Retina (tissue), 1 donor: ENCODE measurements around the gene CAPN3.
"Not testable (repeated sequence)": the region's sequence is repeated elsewhere in the genome, so short reads cannot be mapped to it uniquely, and the experiment has no call there.

Source experiments
- DNase-seq: peaks from one replicate; pipeline ENCODE4 v3.0.0-alpha.2; 2016

Gene CAPN3

DNA sequence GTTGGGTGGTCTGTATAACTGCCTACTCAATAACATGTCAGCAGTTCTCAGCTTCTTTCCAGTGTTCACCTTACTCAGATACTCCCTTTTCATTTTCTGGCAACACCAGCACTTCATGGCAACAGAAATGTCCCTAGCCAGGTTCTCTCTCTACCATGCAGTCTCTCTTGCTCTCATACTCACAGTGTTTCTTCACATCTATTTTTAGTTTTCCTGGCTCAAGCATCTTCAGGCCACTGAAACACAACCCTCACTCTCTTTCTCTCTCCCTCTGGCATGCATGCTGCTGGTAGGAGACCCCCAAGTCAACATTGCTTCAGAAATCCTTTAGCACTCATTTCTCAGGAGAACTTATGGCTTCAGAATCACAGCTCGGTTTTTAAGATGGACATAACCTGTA is at the start of gene CAPN3:
TSS of gene CAPN3 (plus strand) at position 253 of the 400 bp plus-strand sequence. CDS start 305 bp downstream, outside the sequence.
- no peak for DNase-seq

DNA sequence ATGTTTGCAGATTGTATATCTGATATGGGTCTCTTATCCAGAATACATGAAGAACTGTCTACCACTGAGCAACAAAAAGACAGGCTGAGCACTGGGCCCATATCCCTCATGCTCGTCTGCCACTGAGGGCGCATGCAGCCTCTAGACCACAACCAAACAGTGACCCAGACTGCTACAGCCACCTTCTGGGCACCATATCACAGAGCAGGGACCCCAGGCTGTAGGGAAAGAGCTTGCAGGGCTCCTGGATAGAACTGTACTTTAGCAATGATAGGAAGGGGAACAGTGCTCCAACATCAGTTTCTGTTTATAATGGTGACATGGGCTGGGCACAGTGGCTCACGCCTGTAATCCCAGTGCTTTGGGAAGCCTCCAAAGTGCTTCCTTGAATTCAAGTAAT is 45.8 kb upstream of the CAPN3 start:
- no peak for DNase-seq

GRCh38 chr15:42314818-42315217 is 44.5 kb upstream of the CAPN3 start:
- no peak for DNase-seq

- no peak for DNase-seq
Measured at GRCh38 chr15:42315521-42315920, 43.8 kb upstream of the CAPN3 start.

GRCh38 chr15:42316282-42316805 is 43.0 kb upstream of the CAPN3 start:
- not testable (repeated sequence) for DNase-seq

- no peak for DNase-seq
Measured at GRCh38 chr15:42319206-42319605, 40.1 kb upstream of the CAPN3 start.

- DNase-seq: no peak
Measured at GRCh38 chr15:42324308-42324707, 35.0 kb upstream of the CAPN3 start.

DNA sequence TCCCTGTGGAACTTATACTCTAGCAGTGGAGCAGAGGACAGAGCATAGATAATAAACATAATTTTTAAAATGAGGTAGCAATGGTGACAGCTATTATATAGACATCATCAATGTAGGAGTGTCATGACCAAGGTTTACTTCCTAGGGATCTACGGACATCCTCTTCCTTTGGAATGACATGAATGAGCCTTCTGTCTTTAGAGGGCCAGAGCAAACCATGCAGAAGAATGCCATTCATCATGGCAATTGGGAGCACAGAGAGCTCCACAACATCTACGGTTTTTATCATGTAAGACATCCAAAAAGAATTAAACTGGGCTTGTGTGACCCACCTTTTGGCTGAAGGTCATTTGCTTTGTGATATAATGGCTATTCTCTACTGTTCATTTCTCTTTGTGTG is 30.1 kb upstream of the CAPN3 start:
- peak; percentile 12 for DNase-seq

DNA sequence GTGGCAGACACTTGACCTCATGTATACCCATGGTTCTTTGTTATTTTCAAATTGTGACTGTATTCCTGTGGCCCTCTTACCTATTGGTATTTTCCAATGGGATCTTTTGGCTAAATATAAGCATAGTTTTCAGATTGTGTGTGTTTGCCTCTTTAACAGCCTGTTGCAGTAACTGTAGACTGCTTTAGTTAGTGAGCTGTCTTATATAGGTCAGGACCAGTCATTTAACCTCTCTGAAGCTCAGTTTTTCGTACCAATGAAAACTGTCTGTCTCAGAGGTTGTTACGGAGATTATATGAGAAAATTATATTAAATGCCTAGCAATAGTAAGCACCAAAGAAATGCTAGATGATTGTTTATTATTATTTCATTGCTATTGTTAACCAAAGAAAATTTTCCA is 29.3 kb upstream of the CAPN3 start:
- no peak for DNase-seq

GRCh38 chr15:42331235-42331634 is 28.1 kb upstream of the CAPN3 start:
- no peak for DNase-seq

DNA sequence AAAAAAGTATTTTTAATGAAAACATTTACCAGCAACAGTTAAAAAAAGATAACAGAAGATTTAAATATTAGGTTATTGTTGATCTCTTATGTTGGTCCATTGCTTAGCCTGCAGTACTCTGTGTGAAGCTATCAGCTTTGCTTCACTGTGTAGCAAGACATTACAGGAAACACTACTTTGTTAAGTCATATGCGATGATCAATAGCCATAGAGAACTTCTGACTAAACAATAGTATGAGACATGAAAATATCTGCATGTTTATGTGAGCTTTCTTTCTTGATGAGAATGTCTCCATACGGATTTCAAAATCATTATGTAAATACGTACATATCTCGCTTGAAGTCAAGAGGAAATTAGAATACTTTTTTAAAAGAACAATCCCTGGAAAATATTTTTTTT is 27.0 kb upstream of the CAPN3 start:
- DNase-seq: no peak

GRCh38 chr15:42335074-42335473 is 24.2 kb upstream of the CAPN3 start:
- DNase-seq: no peak

- DNase-seq: not testable (repeated sequence)
Measured at GRCh38 chr15:42336650-42337049, 22.7 kb upstream of the CAPN3 start.

GRCh38 chr15:42337104-42337503 is 22.2 kb upstream of the CAPN3 start:
- DNase-seq: not testable (repeated sequence)

- no peak for DNase-seq
Measured at GRCh38 chr15:42338500-42338899, 20.8 kb upstream of the CAPN3 start.

DNA sequence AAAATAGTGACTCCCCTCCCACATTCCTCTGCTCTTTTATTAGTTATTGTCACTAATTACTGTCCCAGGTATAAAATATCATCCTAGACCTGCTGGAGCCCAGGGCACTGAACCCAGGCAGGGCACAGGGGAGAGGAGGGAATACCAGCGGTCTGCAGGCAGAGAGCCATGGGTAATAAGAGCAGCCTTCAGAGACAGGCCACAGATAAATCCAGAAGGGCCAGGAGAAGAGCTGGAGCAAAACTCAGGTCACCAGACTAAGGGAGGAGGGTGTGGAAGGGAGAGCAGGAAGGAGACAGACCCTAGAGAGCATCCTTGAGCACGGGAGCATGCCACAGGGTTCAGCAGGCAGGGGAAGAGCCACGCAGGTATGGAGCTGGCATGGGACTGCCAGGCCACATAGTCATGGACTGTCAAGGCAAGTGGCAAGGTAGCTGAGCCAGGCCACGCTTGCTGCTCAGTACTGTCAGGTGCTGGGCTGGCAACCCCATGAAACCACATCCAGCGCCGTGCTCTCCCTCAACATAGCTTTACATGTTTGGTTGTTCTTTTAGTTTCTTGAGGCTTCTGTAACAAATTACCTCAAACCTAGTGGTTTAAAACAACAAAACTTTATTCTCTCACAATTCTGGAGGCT is 15.6 kb upstream of the CAPN3 start:
- DNase-seq: no peak

DNA sequence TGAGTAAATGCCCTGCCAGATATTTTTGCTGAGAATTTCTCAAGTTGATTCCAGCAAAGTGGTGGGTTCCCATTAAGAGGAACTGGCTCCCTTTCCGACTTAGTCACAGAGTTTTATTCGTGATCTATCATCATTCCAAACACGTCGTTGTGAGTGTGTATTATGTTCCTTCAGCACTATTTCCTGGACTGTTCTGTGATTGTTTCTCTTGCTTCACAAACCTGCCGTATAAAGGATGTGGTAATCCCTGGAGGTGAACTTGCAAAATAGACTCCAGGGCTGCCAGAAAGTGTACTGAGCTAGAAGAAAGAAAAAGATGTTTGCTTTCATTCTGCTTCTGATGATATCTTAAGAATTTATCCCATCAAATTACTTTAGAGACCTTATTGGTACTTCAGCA is 14.5 kb upstream of the CAPN3 start:
- DNase-seq: no peak

GRCh38 chr15:42345504-42345903 is 13.8 kb upstream of the CAPN3 start:
- DNase-seq: no peak

GRCh38 chr15:42348083-42348482 is 11.2 kb upstream of the CAPN3 start:
- no peak for DNase-seq

DNA sequence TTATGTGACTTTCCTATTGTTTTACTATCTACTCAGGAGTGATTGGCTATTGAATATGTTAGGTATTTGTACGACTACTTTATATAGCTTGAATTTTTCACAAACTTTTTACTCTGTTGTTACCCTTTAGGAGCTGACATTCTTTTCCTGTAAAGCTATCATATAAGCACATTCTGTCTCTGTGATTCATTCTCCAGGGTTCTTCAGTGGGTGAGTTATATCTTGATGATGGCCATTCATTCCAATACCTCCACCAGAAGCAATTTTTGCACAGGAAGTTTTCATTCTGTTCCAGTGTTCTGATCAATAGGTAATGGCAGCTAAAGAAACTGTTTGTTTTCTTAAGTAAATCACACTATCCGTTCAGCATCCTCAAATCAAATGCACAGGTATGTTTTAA is 10.1 kb upstream of the CAPN3 start:
- no peak for DNase-seq

- DNase-seq: no peak
Measured at GRCh38 chr15:42352401-42352800, 6.9 kb upstream of the CAPN3 start.

DNA sequence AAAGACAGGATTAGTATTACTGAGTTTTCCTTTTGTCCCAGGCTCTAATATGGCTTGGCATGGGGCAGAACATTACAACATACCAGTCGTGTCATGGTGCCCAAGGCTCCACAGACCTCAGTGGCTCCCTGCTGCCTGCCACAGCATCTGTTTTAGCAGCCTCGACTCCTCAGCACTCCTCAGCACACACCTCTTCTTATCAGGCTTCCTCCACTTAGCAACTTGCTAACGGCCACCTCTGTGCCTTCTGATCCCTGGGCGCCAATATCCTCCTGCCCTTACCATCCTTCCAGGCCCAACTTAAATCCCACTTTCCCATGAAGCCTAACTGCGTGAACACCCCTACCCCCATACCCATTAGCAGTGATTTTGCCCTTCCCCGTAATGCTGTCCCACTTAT is 6.2 kb upstream of the CAPN3 start:
- DNase-seq: no peak

GRCh38 chr15:42354824-42355223 is 4.5 kb upstream of the CAPN3 start:
- DNase-seq: no peak

- no peak for DNase-seq
Measured at GRCh38 chr15:42355291-42355690, 4.0 kb upstream of the CAPN3 start.

DNA sequence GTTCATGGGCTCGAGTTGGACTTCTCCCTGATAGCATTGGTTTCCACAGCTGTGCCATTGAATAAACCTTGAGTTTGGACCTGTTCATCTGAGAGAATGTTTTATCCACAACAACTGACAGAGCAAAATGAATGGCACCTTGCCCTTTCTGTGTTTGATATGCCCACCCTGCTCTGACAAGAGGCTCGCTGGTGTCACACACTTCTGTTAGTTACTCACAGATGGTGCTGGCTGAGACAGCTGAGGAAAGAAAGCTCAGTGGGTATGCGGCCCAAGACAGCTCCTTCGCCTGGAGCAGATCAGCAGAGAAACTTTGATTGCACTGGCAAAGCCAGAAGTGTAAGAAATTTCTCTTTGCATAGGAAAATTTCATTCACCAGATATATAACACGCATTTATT is 2.5 kb upstream of the CAPN3 start:
- DNase-seq: no peak
